ENCODE results near the gene SART1. TPM values are rescaled to one million over a fixed set of nuclear protein-coding genes. Genes with fewer than 3 reads are reported as not detected.
"Not testable (repeated sequence)": the region's sequence is repeated elsewhere in the genome, so short reads cannot be mapped to it uniquely, and the experiment has no call there.

The SART1 gene
- total RNA-seq, 1 donor from 2014 or later = 36.5 TPM

GRCh38 chr11:66008095-66008467 is 46.5 kb downstream of the SART1 start:
- H3K36me3 Mint-ChIP-seq (ENCODE audit: low read depth, unreplicated experiment) = peaks cover 3% of the 10 kb centered on the region
- H2AFZ ChIP-seq (ENCODE audit: low read depth, low read length) = no peak overlapping the region
- H3K9ac ChIP-seq (ENCODE audit: low read length) = no peak overlapping the region
- H3K9me3 ChIP-seq (ENCODE audit: insufficient read depth, low read depth, low read length) = no peaks in the 10 kb centered on the region
- no peak overlapping the region for H3K4me3 Mint-ChIP-seq (ENCODE audit: unreplicated experiment)
- no peak overlapping the region for H3K27ac ChIP-seq (ENCODE audit: low read depth, low read length)
- H3K9me3 Mint-ChIP-seq (ENCODE audit: unreplicated experiment) = peaks cover 2% of the 10 kb centered on the region
- FAIRE-seq (no peak), DNase-seq (ENCODE audit: low read depth) (no peak)
- H3K79me2 ChIP-seq (ENCODE audit: insufficient read depth, low read length) = peaks cover 11% of the 10 kb centered on the region
- peaks cover 9% of the 10 kb centered on the region for H3K36me3 ChIP-seq (ENCODE audit: insufficient read depth, low read length)
- H3K27ac Mint-ChIP-seq (ENCODE audit: unreplicated experiment) = no peak overlapping the region
- H3K27me3 Mint-ChIP-seq (ENCODE audit: low read depth, unreplicated experiment) = peaks cover 3% of the 10 kb centered on the region
- H3K4me2 ChIP-seq (ENCODE audit: low read length) = no peak overlapping the region
- H3K4me1 ChIP-seq (ENCODE audit: insufficient read depth, low read length) = peaks cover 8% of the 10 kb centered on the region
- H3K4me1 Mint-ChIP-seq (ENCODE audit: low read depth, unreplicated experiment) = peaks cover 10% of the 10 kb centered on the region
- H3K4me3 ChIP-seq (ENCODE audit: insufficient read depth, low read depth, low read length) = no peak overlapping the region
- TF ChIP-seq CTCF (IDR thresholded peaks at IDR 0.05; ENCODE audit: insufficient read depth, low read depth, low read length) (no peak), EZH2 (IDR thresholded peaks at IDR 0.05; ENCODE audit: insufficient read depth, low read length) (no peak)
- peaks cover 3% of the 10 kb centered on the region for H3K27me3 ChIP-seq (ENCODE audit: insufficient read depth, low read length)
- peaks cover 3% of the 10 kb centered on the region for H4K20me1 ChIP-seq (ENCODE audit: insufficient read depth, low read length)

GRCh38 chr11:66008468-66009101 is 47.1 kb downstream of the SART1 start:
- peaks cover 3% of the 10 kb centered on the region for H3K27me3 ChIP-seq (ENCODE audit: insufficient read depth, low read length)
- no peaks in the 10 kb centered on the region for H3K9me3 ChIP-seq (ENCODE audit: insufficient read depth, low read depth, low read length)
- no peak overlapping the region for H3K27ac ChIP-seq (ENCODE audit: low read depth, low read length)
- Mint-ChIP-seq H3K36me3 (ENCODE audit: low read depth, unreplicated experiment) (peaks cover 3% of the 10 kb centered on the region), H3K9me3 (ENCODE audit: unreplicated experiment) (peaks cover 2% of the 10 kb centered on the region), H3K27ac (ENCODE audit: unreplicated experiment) (no peak overlapping the region), H3K4me3 (ENCODE audit: unreplicated experiment) (no peak overlapping the region), H3K4me1 (ENCODE audit: low read depth, unreplicated experiment) (peaks cover 7% of the 10 kb centered on the region), H3K27me3 (ENCODE audit: low read depth, unreplicated experiment) (peaks cover 3% of the 10 kb centered on the region)
- FAIRE-seq (no peak), DNase-seq (ENCODE audit: low read depth) (no peak)
- peaks cover 6% of the 10 kb centered on the region for H3K79me2 ChIP-seq (ENCODE audit: insufficient read depth, low read length)
- H3K36me3 ChIP-seq (ENCODE audit: insufficient read depth, low read length) = peaks cover 9% of the 10 kb centered on the region
- no peak for TF ChIP-seq CTCF (IDR thresholded peaks at IDR 0.05; ENCODE audit: insufficient read depth, low read depth, low read length)
- no peak for TF ChIP-seq EZH2 (IDR thresholded peaks at IDR 0.05; ENCODE audit: insufficient read depth, low read length)
- H4K20me1 ChIP-seq (ENCODE audit: insufficient read depth, low read length) = peaks cover 3% of the 10 kb centered on the region
- no peak overlapping the region for H2AFZ ChIP-seq (ENCODE audit: low read depth, low read length)
- H3K4me3 ChIP-seq (ENCODE audit: insufficient read depth, low read depth, low read length) = no peak overlapping the region
- no peak overlapping the region for H3K4me2 ChIP-seq (ENCODE audit: low read length)
- H3K9ac ChIP-seq (ENCODE audit: low read length) = no peak overlapping the region
- H3K4me1 ChIP-seq (ENCODE audit: insufficient read depth, low read length) = peaks cover 8% of the 10 kb centered on the region

- not testable (repeated sequence) for H3K36me3 ChIP-seq (ENCODE audit: insufficient read depth, low read length); H3K27ac Mint-ChIP-seq (ENCODE audit: unreplicated experiment); DNase-seq (ENCODE audit: low read depth); H3K36me3 Mint-ChIP-seq (ENCODE audit: low read depth, unreplicated experiment); H3K79me2 ChIP-seq (ENCODE audit: insufficient read depth, low read length); H3K27me3 Mint-ChIP-seq (ENCODE audit: low read depth, unreplicated experiment); H3K9me3 ChIP-seq (ENCODE audit: insufficient read depth, low read depth, low read length); H2AFZ ChIP-seq (ENCODE audit: low read depth, low read length); H3K27me3 ChIP-seq (ENCODE audit: insufficient read depth, low read length); H3K9ac ChIP-seq (ENCODE audit: low read length); H3K4me1 ChIP-seq (ENCODE audit: insufficient read depth, low read length); H4K20me1 ChIP-seq (ENCODE audit: insufficient read depth, low read length); FAIRE-seq; H3K27ac ChIP-seq (ENCODE audit: low read depth, low read length); H3K9me3 Mint-ChIP-seq (ENCODE audit: unreplicated experiment); H3K4me1 Mint-ChIP-seq (ENCODE audit: low read depth, unreplicated experiment); H3K4me2 ChIP-seq (ENCODE audit: low read length); H3K4me3 Mint-ChIP-seq (ENCODE audit: unreplicated experiment); H3K4me3 ChIP-seq (ENCODE audit: insufficient read depth, low read depth, low read length)
Measured at GRCh38 chr11:66010036-66010435, 48.5 kb downstream of the SART1 start.
